HFFc6 (cell line): ENCODE data around the gene TANGO6. TPM values are rescaled to one million over a fixed set of nuclear protein-coding genes. Genes with fewer than 3 reads are reported as not detected.

Experiments used
- DNase-seq: peaks from one replicate; pipeline ENCODE4 v3.0.0-alpha.2; 2018
- H3K27ac Mint-ChIP-seq: 2 replicates; pipeline ENCODE4 v1.8.0; 2020; ENCODE audit warnings: mild to moderate bottlenecking, mixed read lengths
- H3K27me3 Mint-ChIP-seq: 2 replicates; pipeline ENCODE4 v1.8.0; 2021; ENCODE audit warnings: mild to moderate bottlenecking, moderate library complexity, mixed read lengths; ENCODE audit not compliant: insufficient read depth
- H3K36me3 Mint-ChIP-seq: 2 replicates; pipeline ENCODE4 v1.8.0; 2021; ENCODE audit warnings: low read depth, mixed read lengths
- H3K4me1 Mint-ChIP-seq: 2 replicates; pipeline ENCODE4 v1.8.0; 2020; ENCODE audit warnings: low read depth, mixed read lengths
- H3K4me3 Mint-ChIP-seq: 2 replicates; pipeline ENCODE4 v1.8.0; 2020; ENCODE audit warnings: mild to moderate bottlenecking, moderate library complexity, mixed read lengths
- H3K9me3 Mint-ChIP-seq: 2 replicates; pipeline ENCODE4 v1.8.0; 2020; ENCODE audit warnings: mild to moderate bottlenecking, mixed read lengths
- total RNA-seq, 6 experiments: library from RNA; stranded (reverse); fragmentation: NEBNext Ultra II Directional; extraction: Animal tissue kit (Norgen Biotek cat#: 25700); gene quantifications; 2 replicates in 1 of 6; 3 replicates in 5 of 6; pipeline ENCODE4 v1.2.3, GENCODE V29; 2021
- TF ChIP-seq, protein P1 (sequence below): fragments of 200-600 bp; sonication (generic); IDR thresholded peaks from 2 replicates; pipeline ENCODE4 v1.5.0; 2021; ENCODE audit warnings: antibody characterized with exemption, mild to moderate bottlenecking

The TANGO6 gene
- total RNA-seq, 6 experiments from 2014 or later = 14.7 to 22.1 (median 18.9) TPM

DNA sequence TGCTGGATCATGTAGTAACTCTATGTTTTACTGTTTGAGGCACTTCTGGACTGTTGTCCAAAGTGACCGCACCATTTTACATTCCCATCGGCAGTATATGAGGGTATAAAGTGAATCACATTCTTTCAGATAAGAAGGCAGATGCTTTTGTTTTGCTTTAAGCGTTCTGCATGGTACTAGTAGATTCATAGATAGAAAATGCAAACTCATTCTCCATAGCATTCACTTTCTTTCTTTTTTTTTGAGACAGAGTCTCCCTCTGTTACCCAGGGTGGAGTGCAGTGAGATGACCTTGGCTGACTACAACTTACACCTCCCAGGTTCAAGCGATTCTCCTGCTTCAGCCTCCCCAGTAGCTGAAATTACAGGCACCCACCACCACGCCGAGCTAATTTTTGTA lies 40.4 kb downstream of the TANGO6 start:
- Mint-ChIP-seq H3K4me3 (no peak overlapping the region), H3K27ac (no peak overlapping the region), H3K9me3 (no peaks in the 10 kb centered on the region), H3K4me1 (peaks cover 7% of the 10 kb centered on the region; the same call in 1 of the 2 replicates), H3K36me3 (peaks cover 16% of the 10 kb centered on the region), H3K27me3 (no peaks in the 10 kb centered on the region)
- TF ChIP-seq, protein P1, sequence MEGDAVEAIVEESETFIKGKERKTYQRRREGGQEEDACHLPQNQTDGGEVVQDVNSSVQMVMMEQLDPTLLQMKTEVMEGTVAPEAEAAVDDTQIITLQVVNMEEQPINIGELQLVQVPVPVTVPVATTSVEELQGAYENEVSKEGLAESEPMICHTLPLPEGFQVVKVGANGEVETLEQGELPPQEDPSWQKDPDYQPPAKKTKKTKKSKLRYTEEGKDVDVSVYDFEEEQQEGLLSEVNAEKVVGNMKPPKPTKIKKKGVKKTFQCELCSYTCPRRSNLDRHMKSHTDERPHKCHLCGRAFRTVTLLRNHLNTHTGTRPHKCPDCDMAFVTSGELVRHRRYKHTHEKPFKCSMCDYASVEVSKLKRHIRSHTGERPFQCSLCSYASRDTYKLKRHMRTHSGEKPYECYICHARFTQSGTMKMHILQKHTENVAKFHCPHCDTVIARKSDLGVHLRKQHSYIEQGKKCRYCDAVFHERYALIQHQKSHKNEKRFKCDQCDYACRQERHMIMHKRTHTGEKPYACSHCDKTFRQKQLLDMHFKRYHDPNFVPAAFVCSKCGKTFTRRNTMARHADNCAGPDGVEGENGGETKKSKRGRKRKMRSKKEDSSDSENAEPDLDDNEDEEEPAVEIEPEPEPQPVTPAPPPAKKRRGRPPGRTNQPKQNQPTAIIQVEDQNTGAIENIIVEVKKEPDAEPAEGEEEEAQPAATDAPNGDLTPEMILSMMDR = no peak
- no peak for DNase-seq

DNA sequence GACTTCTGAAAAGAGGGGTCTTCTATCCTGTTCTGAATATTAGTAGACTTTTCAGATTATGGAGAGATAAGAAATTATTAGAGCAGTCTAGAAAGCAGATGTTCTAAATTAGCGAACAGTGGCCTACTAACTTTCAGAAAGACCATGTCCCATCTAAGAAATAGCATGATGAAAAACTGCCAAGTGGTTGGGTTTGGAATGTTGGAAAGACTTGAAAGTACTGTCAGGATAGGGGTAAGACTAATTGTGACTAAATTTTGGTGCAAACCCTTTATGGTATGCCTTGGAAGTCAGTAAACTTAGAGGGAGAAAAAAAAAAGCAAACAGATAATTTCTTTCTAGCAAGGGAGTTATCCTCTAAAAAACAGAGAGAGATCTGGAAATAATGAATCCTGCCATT lies 41.1 kb downstream of the TANGO6 start:
- DNase-seq = no peak
- H3K36me3 Mint-ChIP-seq = peaks cover 16% of the 10 kb centered on the region
- TF ChIP-seq, protein P1 = no peak
- H3K4me3 Mint-ChIP-seq = no peak overlapping the region
- H3K9me3 Mint-ChIP-seq = no peaks in the 10 kb centered on the region
- H3K27me3 Mint-ChIP-seq = no peaks in the 10 kb centered on the region
- H3K4me1 Mint-ChIP-seq = peaks cover 7% of the 10 kb centered on the region; the same call in 1 of the 2 replicates
- H3K27ac Mint-ChIP-seq = no peak overlapping the region

DNA sequence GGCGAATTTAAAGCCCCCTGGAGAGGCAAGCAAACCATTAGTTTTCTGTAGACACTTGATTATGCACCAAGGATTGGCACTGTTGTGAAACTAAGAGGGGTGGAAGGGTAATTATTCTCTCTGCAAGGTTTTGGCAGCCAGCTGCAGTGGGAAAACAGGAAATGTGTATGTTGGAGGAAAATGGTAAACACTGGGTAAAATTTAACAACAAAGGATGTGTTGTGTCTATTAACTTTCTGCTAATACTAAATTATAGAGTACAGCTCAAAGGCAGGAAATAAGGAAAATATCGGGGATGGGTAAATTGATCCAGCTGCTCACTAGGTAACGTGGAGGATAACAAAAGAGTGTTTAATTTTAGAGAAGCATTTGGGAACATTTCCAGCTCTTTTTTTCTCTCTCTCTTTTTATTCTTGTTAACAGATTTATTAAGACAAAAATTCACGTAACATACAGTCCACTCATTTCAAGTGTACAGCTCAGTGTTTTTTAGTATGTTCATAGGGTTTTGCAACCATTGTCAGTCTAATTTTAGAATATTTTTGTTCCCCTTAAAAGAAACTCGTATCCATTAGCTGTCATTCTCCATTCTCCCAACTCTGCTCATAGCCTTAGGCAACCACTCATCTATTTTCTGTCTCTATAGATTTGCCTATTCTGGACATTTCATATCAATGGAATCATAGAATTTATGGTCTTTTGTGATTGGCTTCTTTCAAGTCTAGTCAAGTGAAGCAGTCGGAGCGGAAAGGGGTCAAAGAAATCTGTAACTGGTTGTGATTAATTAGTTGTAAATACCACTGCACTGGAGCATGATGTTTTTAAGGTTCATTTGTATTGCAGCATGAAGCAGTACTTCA lies 41.8 kb downstream of the TANGO6 start:
- TF ChIP-seq, protein P1 = no peak
- Mint-ChIP-seq H3K4me3 (no peak overlapping the region), H3K4me1 (peaks cover 7% of the 10 kb centered on the region; the same call in 1 of the 2 replicates), H3K36me3 (peaks cover 15% of the 10 kb centered on the region), H3K9me3 (no peaks in the 10 kb centered on the region), H3K27ac (no peak overlapping the region), H3K27me3 (no peaks in the 10 kb centered on the region)
- no peak for DNase-seq

DNA sequence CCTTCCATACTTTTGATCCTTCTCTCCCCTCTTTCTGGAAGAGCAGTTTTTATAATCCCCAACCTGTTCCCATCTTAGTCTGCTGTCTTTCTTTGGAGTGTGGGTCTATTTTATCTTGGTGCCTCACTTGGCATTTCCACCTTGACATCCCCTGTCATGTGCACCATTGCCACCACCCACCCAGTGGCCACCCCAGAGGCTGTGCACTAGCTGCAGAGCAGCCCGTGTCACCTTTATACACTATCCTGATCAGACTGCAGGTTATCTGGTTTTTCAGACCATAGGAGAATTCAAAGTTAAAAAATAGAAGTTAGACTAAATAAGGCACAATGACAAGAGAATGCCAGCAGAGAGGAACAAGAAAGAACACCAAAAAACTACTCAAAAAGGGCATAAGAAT lies 43.8 kb downstream of the TANGO6 start:
- no peak overlapping the region for H3K27ac Mint-ChIP-seq

DNA sequence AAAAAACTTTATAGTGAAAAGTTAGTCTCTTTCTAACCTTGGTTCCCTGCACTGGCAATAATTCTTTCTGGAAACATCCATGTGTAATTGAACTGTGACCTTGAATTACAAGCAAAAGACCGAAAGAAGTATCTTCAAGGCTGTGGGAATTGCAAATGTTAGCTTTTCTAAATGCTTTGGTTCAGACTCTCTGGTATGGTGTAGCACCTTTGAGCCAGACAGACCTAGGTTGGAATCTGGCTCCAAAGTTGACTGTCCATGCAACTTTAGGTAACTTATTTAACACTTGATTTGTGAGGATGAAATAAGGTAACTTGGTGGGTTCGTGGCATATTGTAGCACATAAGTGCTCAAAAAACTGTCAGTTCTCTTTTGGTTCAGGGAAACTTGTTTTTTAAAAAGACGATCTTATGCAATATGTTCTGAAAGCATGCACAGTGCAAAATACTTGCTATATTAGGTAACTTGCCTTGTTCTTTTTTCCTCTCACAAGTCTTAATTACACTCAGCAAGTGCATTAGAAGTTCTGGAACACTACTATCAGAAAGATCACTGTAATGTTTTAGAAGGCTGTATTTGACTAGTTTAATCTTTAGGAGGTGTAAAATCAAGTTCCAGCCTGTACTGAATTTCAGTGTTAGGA lies 46.3 kb downstream of the TANGO6 start:
- no peak overlapping the region for H3K27ac Mint-ChIP-seq
- H3K4me1 Mint-ChIP-seq = peaks cover 1% of the 10 kb centered on the region; the same call in 1 of the 2 replicates
- no peak for DNase-seq
- no peaks in the 10 kb centered on the region for H3K27me3 Mint-ChIP-seq
- H3K4me3 Mint-ChIP-seq = no peak overlapping the region
- H3K9me3 Mint-ChIP-seq = no peaks in the 10 kb centered on the region
- TF ChIP-seq, protein P1 = no peak
- no peaks in the 10 kb centered on the region; the same call in none of the 2 replicates for H3K36me3 Mint-ChIP-seq

More for the DNA sequence above, 43.8 kb downstream of the TANGO6 start:
- TF ChIP-seq, protein P1 = no peak
- no peaks in the 10 kb centered on the region for H3K9me3 Mint-ChIP-seq
- H3K4me1 Mint-ChIP-seq = peaks cover 7% of the 10 kb centered on the region; the same call in 1 of the 2 replicates
- H3K4me3 Mint-ChIP-seq = no peak overlapping the region
- H3K36me3 Mint-ChIP-seq = peaks cover 11% of the 10 kb centered on the region
- DNase-seq = no peak
- no peaks in the 10 kb centered on the region for H3K27me3 Mint-ChIP-seq
